Superior temporal gyrus (tissue), 1 donor: ENCODE results near the gene PMCH.
"Not testable (repeated sequence)": the region's sequence is repeated elsewhere in the genome, so short reads cannot be mapped to it uniquely, and the experiment has no call there.

ENCODE experiments used
- DNase-seq: peaks from one replicate; pipeline ENCODE4 v3.0.0-alpha.2; 2016; ENCODE audit errors: extremely low spot score

The PMCH gene

GRCh38 chr12:102197789-102198188 lies at the start of gene PMCH:
Gene PMCH (minus strand): TSS chr12:102197833. CDS start chr12:102197770, 63 bp downstream.
- DNase-seq: no peak

DNA sequence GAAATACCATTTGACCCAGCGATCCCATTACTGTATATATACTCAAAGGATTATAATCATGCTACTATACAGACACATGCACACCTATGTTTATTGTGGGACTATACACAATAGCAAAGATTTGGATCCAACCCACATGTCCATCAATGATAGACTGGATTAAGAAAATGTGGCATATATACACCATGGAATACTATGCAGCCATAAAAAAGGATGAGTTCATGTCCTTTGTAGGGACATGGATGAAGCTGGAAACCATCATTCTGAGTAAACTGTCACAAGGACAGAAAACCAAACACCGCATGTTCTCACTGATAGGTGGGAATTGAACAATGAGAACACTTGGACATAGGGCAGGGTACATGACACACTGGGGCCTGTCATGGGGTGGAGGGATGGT lies 43.2 kb upstream of the PMCH start:
- not testable (repeated sequence) for DNase-seq

DNA sequence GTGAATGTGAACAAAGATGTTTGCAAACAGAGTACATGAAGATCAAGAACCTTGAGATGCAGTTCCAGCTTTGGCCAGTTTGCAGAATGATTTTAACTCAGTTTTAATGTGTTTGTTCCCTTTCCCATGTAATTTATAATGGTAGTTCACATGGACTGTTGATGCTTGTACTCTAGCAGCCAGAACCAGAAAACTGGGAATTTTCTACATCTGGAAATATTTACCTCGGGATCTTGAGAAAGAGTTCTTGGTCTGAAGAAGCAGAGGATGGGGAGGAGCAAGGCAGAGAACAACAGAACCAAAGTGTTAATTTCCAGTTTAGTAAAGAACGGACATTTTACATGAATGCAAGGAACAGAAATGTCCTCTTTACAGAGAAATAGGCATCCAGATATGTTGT lies 37.0 kb upstream of the PMCH start:
- DNase-seq: no peak

DNA sequence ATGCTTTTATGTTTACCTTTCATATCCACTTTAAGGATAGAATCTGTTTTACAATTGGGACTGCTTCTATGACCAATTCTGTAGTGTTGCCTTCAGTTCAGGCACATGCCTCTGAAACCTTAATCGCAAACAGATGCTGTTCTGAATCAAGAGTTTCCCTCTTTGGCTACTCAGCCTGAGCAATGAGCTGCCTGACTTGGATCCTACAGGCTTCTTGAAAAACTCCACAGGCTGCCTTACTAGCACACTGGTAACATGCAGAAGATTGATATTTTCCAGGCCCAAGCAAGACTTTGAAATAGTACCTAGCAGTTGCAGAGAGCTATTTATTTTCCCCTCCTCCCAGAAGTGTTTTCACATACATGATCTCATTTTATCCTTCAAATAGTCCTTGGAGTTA lies 34.8 kb upstream of the PMCH start:
- no peak for DNase-seq

GRCh38 chr12:102232036-102232435 lies 34.4 kb upstream of the PMCH start:
- DNase-seq: no peak

DNA sequence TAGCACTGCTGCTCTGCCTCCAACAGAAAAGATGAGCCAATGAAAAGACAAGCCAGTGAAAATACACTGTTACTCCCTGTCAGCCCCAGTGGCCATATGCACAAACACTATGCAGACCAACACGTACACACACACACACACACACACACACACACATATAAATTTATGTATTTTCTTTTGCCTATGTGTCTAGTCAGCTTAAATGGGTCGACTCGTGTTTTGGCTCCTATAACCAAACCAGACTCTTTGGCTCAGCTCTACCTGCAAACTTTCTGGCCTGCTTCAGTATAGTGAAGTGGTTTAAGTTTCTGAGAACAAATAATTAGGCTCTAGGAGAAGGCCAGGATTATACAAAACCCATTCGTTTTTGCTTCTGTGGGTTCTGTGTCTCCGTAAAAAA lies 30.3 kb upstream of the PMCH start:
- no peak for DNase-seq

DNA sequence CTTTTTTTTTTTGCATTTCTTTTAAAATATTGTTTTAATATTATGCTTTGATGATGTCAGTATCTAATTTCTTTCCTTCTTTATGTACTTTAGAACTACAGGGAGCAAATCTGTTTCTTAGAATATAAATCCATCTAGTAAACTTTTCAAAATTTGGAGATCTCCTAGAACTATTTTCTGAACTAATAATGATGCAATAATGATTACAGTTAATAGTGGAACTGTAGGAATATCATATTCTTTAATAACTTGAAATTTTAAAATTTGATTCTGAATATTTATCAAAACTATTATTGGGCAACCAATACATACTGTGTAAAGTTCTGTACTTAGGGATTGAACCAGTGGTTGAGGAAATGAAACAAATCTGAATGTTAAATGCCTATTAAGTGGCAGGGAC lies 23.1 kb upstream of the PMCH start:
- no peak for DNase-seq

DNA sequence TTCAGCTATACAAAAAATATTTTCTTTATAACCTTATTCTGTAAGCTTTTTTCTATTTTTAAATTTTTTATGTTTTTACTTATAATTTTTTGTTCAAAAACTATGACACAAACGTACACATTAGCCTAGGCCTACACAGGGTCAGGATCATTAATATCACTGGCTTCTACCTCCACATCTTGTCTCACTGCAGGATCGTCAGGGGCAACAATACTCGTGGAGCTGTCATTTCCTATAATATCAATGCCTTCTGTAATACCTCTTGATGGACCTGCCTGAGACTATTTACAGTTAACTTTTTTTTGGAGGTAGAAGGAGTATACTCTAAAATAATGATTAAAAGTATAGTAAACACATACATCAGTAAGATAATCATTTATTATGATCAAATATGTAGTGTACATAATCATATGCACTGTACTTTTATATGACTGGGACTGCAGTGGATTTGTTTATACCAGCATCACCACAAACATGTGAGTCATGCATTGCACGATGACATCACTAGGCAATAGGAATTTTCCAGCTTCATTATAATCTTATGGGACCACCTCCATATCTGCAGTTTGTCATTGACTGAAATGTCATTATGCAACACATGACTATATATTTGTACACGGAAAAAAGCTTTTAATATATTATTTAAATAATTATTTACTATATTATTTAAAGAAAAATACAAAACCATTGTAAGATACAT lies 18.5 kb upstream of the PMCH start:
- no peak for DNase-seq

DNA sequence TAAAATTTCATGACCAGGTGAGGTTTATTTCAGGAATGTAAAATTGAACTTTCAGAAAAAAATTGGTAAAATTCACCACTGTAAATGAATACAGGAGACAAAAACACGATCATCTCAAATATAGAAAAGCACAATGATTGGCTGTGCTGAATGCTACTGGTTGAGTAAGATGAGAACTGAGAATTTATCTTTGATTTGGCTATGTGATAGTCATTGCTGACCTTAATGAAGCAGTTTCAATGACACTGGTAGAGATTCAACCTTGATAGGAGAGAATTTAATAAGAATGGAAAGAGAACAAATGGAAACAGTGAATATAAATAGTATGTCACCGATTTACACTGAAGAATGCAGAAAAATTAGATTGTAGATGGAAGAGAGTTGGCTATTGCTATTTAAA lies 6.4 kb upstream of the PMCH start:
- DNase-seq: no peak

GRCh38 chr12:102202556-102202955 lies 4.9 kb upstream of the PMCH start:
- DNase-seq: no peak

GRCh38 chr12:102201436-102202061 lies 3.9 kb upstream of the PMCH start:
- DNase-seq: no peak

DNA sequence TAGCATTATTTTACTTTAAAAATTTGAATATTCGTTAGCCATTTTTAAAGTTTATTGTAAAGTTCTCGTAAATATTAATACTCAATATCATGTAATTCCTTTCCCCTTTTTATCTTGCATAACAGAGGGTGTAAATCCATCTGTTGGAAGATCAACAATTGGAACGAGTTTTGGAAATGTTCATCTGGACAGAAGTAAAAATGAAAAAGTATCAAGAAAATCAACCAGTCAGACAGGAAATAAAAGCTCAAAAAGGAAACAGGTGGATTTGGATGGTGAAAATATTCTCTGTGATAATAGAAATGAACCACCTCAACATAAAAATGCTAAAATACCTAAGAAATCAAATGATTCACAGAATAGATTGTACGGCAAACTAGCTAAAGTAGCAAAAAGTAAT lies 1.8 kb downstream of the PMCH start:
- no peak for DNase-seq

- DNase-seq: no peak
Observed at GRCh38 chr12:102182635-102183034, 15.0 kb downstream of the PMCH start.

GRCh38 chr12:102174761-102175160 lies 22.9 kb downstream of the PMCH start:
- DNase-seq: no peak

DNA sequence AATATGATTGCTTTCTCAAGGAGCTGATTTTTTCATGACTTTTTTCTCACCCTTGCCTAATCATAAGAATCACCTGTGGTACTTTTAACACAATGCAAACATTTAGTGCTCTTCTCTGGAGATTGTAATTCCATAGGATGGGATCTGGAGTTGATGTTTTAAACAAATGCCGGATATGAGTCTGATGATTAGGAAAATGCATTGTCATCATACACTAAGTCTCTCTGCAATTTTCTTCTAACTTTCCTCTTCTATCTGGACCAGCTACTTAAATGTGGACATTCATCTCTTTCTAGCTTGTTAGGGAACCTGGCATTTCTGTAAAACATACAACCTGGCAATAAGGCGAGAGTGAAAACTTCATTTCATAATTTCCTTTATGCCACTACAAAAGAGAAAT lies 23.5 kb downstream of the PMCH start:
- no peak for DNase-seq

- DNase-seq: no peak
Observed at GRCh38 chr12:102172436-102172835, 25.2 kb downstream of the PMCH start.

DNA sequence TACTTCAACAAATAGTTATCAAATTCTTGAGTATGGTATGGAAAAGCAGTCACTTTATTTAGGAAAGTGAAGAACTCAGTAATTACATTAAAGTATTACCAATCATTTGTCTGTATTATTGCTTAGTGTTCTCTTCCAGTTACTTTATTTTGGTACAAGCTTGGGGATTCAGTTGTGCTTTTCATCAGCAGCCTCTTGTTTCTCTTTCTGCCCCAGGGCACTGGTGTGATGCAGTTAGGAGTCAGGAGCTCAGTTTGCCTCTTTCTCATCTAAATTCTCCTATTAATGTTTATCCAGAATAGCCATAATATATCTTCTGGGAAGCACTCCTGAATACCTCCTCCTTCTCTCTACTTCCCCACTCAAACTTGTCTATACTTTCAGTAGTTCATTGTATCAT lies 25.7 kb downstream of the PMCH start:
- DNase-seq: no peak

DNA sequence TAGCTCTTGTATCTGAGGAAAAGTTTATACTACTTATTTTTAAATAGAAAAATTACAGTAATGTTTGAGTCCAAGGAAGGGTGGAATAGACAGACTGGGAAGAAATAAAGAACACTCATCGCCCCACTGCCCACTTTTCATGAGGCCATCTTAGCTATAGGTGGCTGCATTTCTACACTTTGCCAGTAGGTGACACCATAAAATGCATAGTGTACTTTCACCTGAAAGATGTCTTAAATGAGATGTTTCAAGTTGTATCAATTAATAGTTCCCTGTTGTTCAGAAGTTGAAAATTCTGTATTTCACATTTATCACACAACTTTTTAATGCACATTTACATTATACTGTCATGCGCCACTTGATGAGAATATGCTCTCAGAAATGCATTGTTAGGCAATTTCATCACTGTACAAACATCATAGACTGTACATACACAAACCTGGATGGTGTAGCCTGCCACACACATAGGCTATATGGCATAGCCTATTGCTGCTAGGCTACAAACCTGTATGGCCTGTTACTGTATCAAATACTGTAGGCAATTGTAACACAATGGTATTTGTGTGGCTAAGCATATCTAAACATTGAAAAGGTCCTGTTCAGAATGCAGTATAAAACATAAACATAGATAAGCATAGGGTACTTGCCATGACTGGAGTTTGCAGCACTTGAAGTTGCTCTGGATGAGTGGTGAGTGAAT lies 27.6 kb downstream of the PMCH start:
- DNase-seq: peak; percentile 62

GRCh38 chr12:102167821-102168604 lies 29.6 kb downstream of the PMCH start:
- no peak for DNase-seq

GRCh38 chr12:102163383-102163782 lies 34.2 kb downstream of the PMCH start:
- DNase-seq: no peak

- DNase-seq: not testable (repeated sequence)
Observed at GRCh38 chr12:102155206-102155605, 42.4 kb downstream of the PMCH start.

DNA sequence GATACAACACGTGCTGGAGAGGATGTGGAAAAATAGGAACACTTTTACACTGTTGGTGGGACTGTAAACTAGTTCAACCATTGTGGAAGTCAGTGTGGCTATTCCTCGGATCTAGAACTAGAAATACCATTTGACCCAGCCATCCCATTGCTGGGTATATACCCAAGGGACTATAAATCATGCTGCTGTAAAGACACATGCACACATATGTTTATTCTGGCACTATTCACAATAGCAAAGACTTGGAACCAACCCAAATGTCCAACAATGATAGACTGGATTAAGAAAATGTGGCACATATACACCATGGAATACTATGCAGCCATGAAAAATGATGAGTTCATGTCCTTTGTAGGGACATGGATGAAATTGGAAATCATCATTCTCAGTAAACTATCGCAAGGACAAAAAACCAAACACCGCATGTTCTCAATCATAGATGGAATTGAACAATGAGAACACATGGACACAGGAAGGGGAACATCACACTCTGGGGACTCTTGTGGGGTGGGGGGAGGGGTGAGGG lies 50.5 kb downstream of the PMCH start:
- DNase-seq: not testable (repeated sequence)
